Astrocyte (in vitro differentiated cells and primary cell): ENCODE results near the gene UGT2B17.

Experiments used
- CTCF ChIP-seq: IDR thresholded peaks from 2 replicates; pipeline ENCODE4 v1.5.1; 2011; ENCODE audit warnings: low read depth, mild to moderate bottlenecking, inconsistent platforms, low read length, moderate library complexity; ENCODE audit not compliant: insufficient read depth
- EZH2 ChIP-seq: IDR thresholded peaks from 2 replicates; pipeline ENCODE4 v1.6.1; 2012; ENCODE audit warnings: mild to moderate bottlenecking, low read length, inconsistent platforms; ENCODE audit not compliant: insufficient read depth

GRCh38 chr4:68520985-68521384 is 55.1 kb downstream of the UGT2B17 start:
- no peak for TF ChIP-seq CTCF
- no peak for TF ChIP-seq EZH2
